Endothelial cell (in vitro differentiated cells): ENCODE data around the gene ADCY3. TPM values are rescaled to one million over a fixed set of nuclear protein-coding genes. Genes with fewer than 3 reads are reported as not detected.

ENCODE experiments used
- DNase-seq: peaks from one replicate; pipeline ENCODE4 v3.0.0; 2021; ENCODE audit warnings: low spot score
- H3K27ac Mint-ChIP-seq: one replicate; pipeline ENCODE4 v1.8.0; 2021; ENCODE audit warnings: mixed read lengths, inconsistent platforms; ENCODE audit not compliant: unreplicated experiment
- H3K27me3 Mint-ChIP-seq: one replicate; pipeline ENCODE4 v1.8.0; 2021; ENCODE audit warnings: mild to moderate bottlenecking, moderate library complexity, mixed read lengths, inconsistent platforms; ENCODE audit not compliant: unreplicated experiment
- H3K36me3 Mint-ChIP-seq: one replicate; pipeline ENCODE4 v1.8.0; 2021; ENCODE audit warnings: mild to moderate bottlenecking, low read depth, mixed read lengths, inconsistent platforms; ENCODE audit not compliant: unreplicated experiment
- H3K4me1 Mint-ChIP-seq: one replicate; pipeline ENCODE4 v1.8.0; 2021; ENCODE audit warnings: mild to moderate bottlenecking, mixed read lengths, inconsistent platforms; ENCODE audit not compliant: unreplicated experiment
- H3K4me3 Mint-ChIP-seq: one replicate; pipeline ENCODE4 v1.8.0; 2021; ENCODE audit warnings: mild to moderate bottlenecking, mixed read lengths, inconsistent platforms; ENCODE audit not compliant: unreplicated experiment
- H3K9me3 Mint-ChIP-seq: one replicate; pipeline ENCODE4 v1.8.0; 2021; ENCODE audit warnings: mixed read lengths, inconsistent platforms; ENCODE audit not compliant: unreplicated experiment
- CTCF ChIP-seq: fragments of 200-600 bp; sonication (generic); IDR thresholded peaks from one replicate; pipeline ENCODE4 v1.5.0; 2021; ENCODE audit warnings: antibody characterized with exemption; ENCODE audit not compliant: unreplicated experiment
- total RNA-seq: library from RNA; stranded (reverse); fragmentation: NEBNext Ultra II Directional; extraction: Animal tissue kit (Norgen Biotek cat#: 25700); gene quantifications from one replicate; pipeline ENCODE4 v1.2.1, GENCODE V29; 2021; ENCODE audit not compliant: unreplicated experiment

ADCY3 gene
- total RNA-seq, 1 donor from 2014 or later, result 88.0 TPM

DNA sequence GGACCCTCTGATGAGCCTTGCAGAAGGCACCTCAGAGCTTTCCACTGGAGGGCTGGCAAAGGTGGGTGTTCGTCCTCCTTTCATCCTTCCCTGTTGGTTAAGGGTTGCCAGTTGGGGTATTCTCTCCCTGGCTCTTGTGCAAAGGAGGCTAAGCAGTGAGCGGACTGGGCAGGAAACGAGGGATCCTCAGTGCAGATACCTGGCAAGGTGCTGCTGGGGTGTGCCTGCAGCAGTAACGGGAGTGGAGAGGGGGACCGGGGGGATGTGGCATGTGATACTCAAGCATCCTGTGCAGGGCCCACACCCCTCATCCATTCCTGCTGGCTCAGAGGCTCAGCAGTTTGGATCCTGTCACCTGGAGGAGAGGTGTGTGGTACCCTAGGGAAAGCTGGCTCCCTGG is 4.2 kb upstream of the ADCY3 start:
- H3K9me3 Mint-ChIP-seq, result no peaks in the 10 kb centered on the region
- H3K36me3 Mint-ChIP-seq, result peaks cover 2% of the 10 kb centered on the region
- H3K27ac Mint-ChIP-seq, result no peak overlapping the region
- no peak for TF ChIP-seq CTCF
- DNase-seq, result no peak
- H3K27me3 Mint-ChIP-seq, result peaks cover 4% of the 10 kb centered on the region
- H3K4me3 Mint-ChIP-seq, result no peak overlapping the region
- peaks cover 1% of the 10 kb centered on the region for H3K4me1 Mint-ChIP-seq

GRCh38 chr2:24923106-24923505 is 3.1 kb upstream of the ADCY3 start:
- no peak for TF ChIP-seq CTCF
- H3K27me3 Mint-ChIP-seq, result peaks cover 10% of the 10 kb centered on the region
- peaks cover 4% of the 10 kb centered on the region for H3K36me3 Mint-ChIP-seq
- H3K27ac Mint-ChIP-seq, result no peak overlapping the region
- H3K9me3 Mint-ChIP-seq, result no peaks in the 10 kb centered on the region
- DNase-seq, result no peak
- H3K4me1 Mint-ChIP-seq, result peaks cover 10% of the 10 kb centered on the region
- H3K4me3 Mint-ChIP-seq, result no peak overlapping the region

DNA sequence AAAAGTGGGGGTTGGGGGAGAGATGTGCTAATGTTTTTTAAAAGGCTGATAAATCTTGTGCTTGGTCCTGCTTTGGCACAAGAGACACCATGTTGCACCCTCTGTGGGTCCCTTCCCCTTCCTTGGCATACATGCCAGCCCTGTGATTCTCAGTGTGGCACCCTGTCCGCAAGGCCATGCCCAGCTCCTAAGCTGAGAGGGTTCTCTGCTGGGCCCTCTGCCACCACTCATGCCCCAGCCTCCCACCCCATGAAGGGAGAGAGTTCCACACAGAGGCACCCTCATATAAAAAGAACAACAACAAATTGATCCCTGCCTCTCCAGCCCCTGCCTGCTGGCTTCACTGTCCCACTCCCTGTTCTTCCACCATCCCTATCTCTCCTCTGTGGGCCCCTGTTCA is 2.5 kb upstream of the ADCY3 start:
- Mint-ChIP-seq H3K36me3 (peaks cover 4% of the 10 kb centered on the region), H3K27ac (no peak overlapping the region), H3K4me1 (peaks cover 15% of the 10 kb centered on the region), H3K9me3 (no peaks in the 10 kb centered on the region), H3K27me3 (peaks cover 11% of the 10 kb centered on the region), H3K4me3 (no peak overlapping the region)
- no peak for DNase-seq
- no peak for TF ChIP-seq CTCF

DNA sequence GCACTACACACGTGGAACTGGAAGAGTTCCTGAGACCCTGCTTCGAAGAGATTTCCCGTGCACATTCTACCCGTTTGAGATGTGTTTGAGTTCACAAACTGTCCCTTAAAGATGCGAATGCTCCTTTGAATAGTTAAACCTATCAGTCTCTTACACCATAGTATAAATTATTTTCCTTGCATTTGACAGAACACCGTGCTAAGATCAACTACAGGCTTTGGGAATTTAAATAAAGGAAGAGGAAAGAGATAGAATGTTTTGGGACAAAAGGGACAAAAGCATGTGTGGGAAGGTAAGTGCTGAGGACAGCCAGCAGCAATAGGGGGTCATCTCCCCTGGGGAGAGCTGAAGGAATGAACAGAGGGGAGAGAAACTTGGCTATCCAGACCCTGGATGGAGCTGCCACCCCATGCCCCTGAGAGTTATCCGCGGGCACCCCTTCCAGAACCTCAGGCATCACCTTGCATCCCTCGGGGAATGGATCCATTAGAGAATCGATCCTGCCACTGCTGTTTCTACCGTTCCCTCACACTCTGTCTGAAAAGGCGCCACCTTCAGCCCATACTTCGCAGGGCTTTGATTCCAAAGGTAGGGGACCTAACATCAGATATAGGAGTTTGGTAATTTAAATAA is 888 bp upstream of the ADCY3 start:
- Mint-ChIP-seq H3K4me3 (peak overlapping the region; percentile 86), H3K27me3 (peaks cover 14% of the 10 kb centered on the region), H3K9me3 (no peaks in the 10 kb centered on the region), H3K4me1 (peaks cover 22% of the 10 kb centered on the region), H3K36me3 (peaks cover 4% of the 10 kb centered on the region), H3K27ac (peak overlapping the region; percentile 2)
- TF ChIP-seq CTCF, result no peak
- DNase-seq, result no peak

DNA sequence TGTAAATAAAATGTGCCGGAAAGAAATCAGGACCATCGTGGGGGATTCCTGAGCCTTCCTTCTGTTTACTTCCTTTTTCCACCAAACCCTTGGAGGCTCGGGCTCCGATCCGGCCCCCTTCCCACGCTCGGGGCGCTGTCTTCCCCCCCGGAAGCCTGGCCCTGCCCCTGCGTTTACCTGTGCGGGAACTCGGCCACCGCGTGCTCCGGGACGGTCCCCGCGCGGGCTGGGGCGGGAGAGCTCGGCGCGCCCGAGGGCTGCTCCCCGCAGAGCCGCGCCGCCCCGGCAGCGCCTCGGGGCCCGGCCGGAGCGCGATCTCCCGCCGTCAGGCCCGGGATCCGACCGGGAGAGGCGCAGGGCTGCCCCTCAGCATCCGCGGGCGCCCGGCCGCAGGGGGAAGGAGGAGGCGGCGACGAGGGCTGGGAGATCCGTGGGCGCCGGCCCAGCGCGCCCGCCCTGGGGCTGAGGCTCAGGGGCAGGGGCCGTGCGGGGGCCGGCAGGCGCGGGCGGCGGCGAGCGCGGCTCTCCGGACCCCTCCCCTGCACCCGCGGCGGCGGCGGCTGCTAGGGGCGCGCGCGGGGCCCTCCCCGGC is 435 bp downstream of the ADCY3 start:
- no peak for TF ChIP-seq CTCF
- Mint-ChIP-seq H3K36me3 (peaks cover 8% of the 10 kb centered on the region), H3K9me3 (no peaks in the 10 kb centered on the region), H3K27me3 (peaks cover 14% of the 10 kb centered on the region), H3K27ac (peak overlapping the region; percentile 92), H3K4me1 (peaks cover 22% of the 10 kb centered on the region), H3K4me3 (peak overlapping the region; percentile 95)
- DNase-seq, result peak; percentile 48
